Measurements from ENCODE around the gene RELN. TPM values are rescaled to one million over a fixed set of nuclear protein-coding genes. Genes with fewer than 3 reads are reported as not detected.

Gene RELN
- polyA plus RNA-seq, 1 donor (not counting 4 experiments of a cell fraction or from before 2014, with no cell fraction given), result not detected

- TF ChIP-seq, protein P1, sequence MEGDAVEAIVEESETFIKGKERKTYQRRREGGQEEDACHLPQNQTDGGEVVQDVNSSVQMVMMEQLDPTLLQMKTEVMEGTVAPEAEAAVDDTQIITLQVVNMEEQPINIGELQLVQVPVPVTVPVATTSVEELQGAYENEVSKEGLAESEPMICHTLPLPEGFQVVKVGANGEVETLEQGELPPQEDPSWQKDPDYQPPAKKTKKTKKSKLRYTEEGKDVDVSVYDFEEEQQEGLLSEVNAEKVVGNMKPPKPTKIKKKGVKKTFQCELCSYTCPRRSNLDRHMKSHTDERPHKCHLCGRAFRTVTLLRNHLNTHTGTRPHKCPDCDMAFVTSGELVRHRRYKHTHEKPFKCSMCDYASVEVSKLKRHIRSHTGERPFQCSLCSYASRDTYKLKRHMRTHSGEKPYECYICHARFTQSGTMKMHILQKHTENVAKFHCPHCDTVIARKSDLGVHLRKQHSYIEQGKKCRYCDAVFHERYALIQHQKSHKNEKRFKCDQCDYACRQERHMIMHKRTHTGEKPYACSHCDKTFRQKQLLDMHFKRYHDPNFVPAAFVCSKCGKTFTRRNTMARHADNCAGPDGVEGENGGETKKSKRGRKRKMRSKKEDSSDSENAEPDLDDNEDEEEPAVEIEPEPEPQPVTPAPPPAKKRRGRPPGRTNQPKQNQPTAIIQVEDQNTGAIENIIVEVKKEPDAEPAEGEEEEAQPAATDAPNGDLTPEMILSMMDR (optimal IDR thresholded peaks at IDR 0.05 in 1 of 3, IDR thresholded peaks at IDR 0.05 in 1 of 3, conservative IDR thresholded peaks at IDR 0.05 in 1 of 3; ENCODE audit: extremely low read depth in 1 of 3, insufficient read depth in 2 of 3, low read length in 3 of 3), result no peak
- no peak for TF ChIP-seq EZH2 (IDR thresholded peaks at IDR 0.05; ENCODE audit: low read length)
- H3K4me1 ChIP-seq (ENCODE audit: control insufficient read depth, extremely low read depth, insufficient read depth, low read length), result peaks cover 16% of the 10 kb centered on the region
- H3K36me3 ChIP-seq (ENCODE audit: control insufficient read depth in 2 of 2, extremely low read depth in 1 of 2, insufficient read depth in 2 of 2, low read length in 2 of 2), result no peaks in the 10 kb centered on the region
- no peaks in the 10 kb centered on the region for H4K20me1 ChIP-seq (ENCODE audit: control insufficient read depth, extremely low read depth, insufficient read depth, low read length)
- DNase-seq (ENCODE audit: low read depth, low spot score) (no peak), FAIRE-seq (no peak)
- H3K27me3 ChIP-seq (ENCODE audit: control insufficient read depth, extremely low read depth, insufficient read depth, low read length), result peaks cover 3% of the 10 kb centered on the region
- dilution Hi-C loops (cut with MboI; ENCODE audit: extremely low pct_ligation_motif_present, low sequenced_read_pairs), result no loop called here
- H3K9me1 ChIP-seq (ENCODE audit: control insufficient read depth, extremely low read depth, insufficient read depth, low read length), result no peaks in the 10 kb centered on the region
- no peak overlapping the region for H3K27ac ChIP-seq (ENCODE audit: control insufficient read depth, insufficient read depth, low read length)
- H3K4me2 ChIP-seq (ENCODE audit: control insufficient read depth, extremely low read depth, insufficient read depth, low read depth, low read length), result no peak overlapping the region
- H2AFZ ChIP-seq (ENCODE audit: control insufficient read depth, low read length), result no peak overlapping the region
- no peak overlapping the region for H3K9ac ChIP-seq (ENCODE audit: control insufficient read depth, extremely low read depth, insufficient read depth, low read length)
- no peaks in the 10 kb centered on the region for H3K9me3 ChIP-seq (ENCODE audit: control insufficient read depth, low read depth, low read length)
- no peak overlapping the region for H3K4me3 ChIP-seq (ENCODE audit: control insufficient read depth in 2 of 3, extremely low read depth in 1 of 3, insufficient read depth in 2 of 3, low read depth in 1 of 3, low read length in 3 of 3)
- H3K79me2 ChIP-seq (ENCODE audit: control insufficient read depth, insufficient read depth, low read length), result no peaks in the 10 kb centered on the region
Measured at GRCh38 chr7:103714376-103714927, 275.0 kb downstream of the RELN start.

GRCh38 chr7:103712991-103713778, 276.3 kb downstream of the RELN start:
- H3K4me3 ChIP-seq (ENCODE audit: control insufficient read depth in 2 of 3, extremely low read depth in 1 of 3, insufficient read depth in 2 of 3, low read depth in 1 of 3, low read length in 3 of 3), result no peak overlapping the region
- no peaks in the 10 kb centered on the region for H3K9me3 ChIP-seq (ENCODE audit: control insufficient read depth, low read depth, low read length)
- peaks cover 4% of the 10 kb centered on the region for H3K4me1 ChIP-seq (ENCODE audit: control insufficient read depth, extremely low read depth, insufficient read depth, low read length)
- H3K27me3 ChIP-seq (ENCODE audit: control insufficient read depth, extremely low read depth, insufficient read depth, low read length), result peaks cover 3% of the 10 kb centered on the region
- H3K27ac ChIP-seq (ENCODE audit: control insufficient read depth, insufficient read depth, low read length), result no peak overlapping the region
- no peaks in the 10 kb centered on the region for H4K20me1 ChIP-seq (ENCODE audit: control insufficient read depth, extremely low read depth, insufficient read depth, low read length)
- H3K9ac ChIP-seq (ENCODE audit: control insufficient read depth, extremely low read depth, insufficient read depth, low read length), result no peak overlapping the region
- DNase-seq (ENCODE audit: low read depth, low spot score) (no peak), FAIRE-seq (no peak)
- H2AFZ ChIP-seq (ENCODE audit: control insufficient read depth, low read length), result no peak overlapping the region
- H3K9me1 ChIP-seq (ENCODE audit: control insufficient read depth, extremely low read depth, insufficient read depth, low read length), result no peaks in the 10 kb centered on the region
- no peak overlapping the region for H3K4me2 ChIP-seq (ENCODE audit: control insufficient read depth, extremely low read depth, insufficient read depth, low read depth, low read length)
- TF ChIP-seq, protein P1 (optimal IDR thresholded peaks at IDR 0.05 in 1 of 3, IDR thresholded peaks at IDR 0.05 in 1 of 3, conservative IDR thresholded peaks at IDR 0.05 in 1 of 3; ENCODE audit: extremely low read depth in 1 of 3, insufficient read depth in 2 of 3, low read length in 3 of 3), result no peak
- no peak for TF ChIP-seq EZH2 (IDR thresholded peaks at IDR 0.05; ENCODE audit: low read length)
- H3K79me2 ChIP-seq (ENCODE audit: control insufficient read depth, insufficient read depth, low read length), result no peaks in the 10 kb centered on the region
- dilution Hi-C loops (cut with MboI; ENCODE audit: extremely low pct_ligation_motif_present, low sequenced_read_pairs), result no loop called here
- H3K36me3 ChIP-seq (ENCODE audit: control insufficient read depth in 2 of 2, extremely low read depth in 1 of 2, insufficient read depth in 2 of 2, low read length in 2 of 2), result no peaks in the 10 kb centered on the region

Data from keratinocyte (primary cell).